Trophoblast cell (in vitro differentiated cells and primary cell): ENCODE measurements around the gene TTC16.

ENCODE experiments used
- DNase-seq, 2 donors: peaks; one replicate each; pipeline ENCODE4 v3.0.0-alpha.2; 2016
- H2AFZ ChIP-seq: 2 replicates; pipeline ENCODE4 v1.6.1; 2013; ENCODE audit warnings: low read length, moderate library complexity, mild to moderate bottlenecking; ENCODE audit not compliant: insufficient read depth, poor library complexity
- H2AK5ac ChIP-seq: 2 replicates; pipeline ENCODE4 v1.6.1; 2013; ENCODE audit warnings: mild to moderate bottlenecking, low read length
- H2BK120ac ChIP-seq: 2 replicates; pipeline ENCODE4 v1.6.1; 2013; ENCODE audit warnings: low read length, mild to moderate bottlenecking, moderate library complexity; ENCODE audit not compliant: insufficient read depth, poor library complexity
- H2BK12ac ChIP-seq: 2 replicates; pipeline ENCODE4 v1.6.1; 2013; ENCODE audit warnings: mild to moderate bottlenecking, low read length, moderate library complexity
- H2BK5ac ChIP-seq: 2 replicates; pipeline ENCODE4 v1.6.1; 2013; ENCODE audit warnings: low read length, low read depth, moderate library complexity, mild to moderate bottlenecking; ENCODE audit not compliant: poor library complexity
- H3K14ac ChIP-seq: 2 replicates; pipeline ENCODE4 v1.6.1; 2013; ENCODE audit warnings: mild to moderate bottlenecking, low read length
- H3K18ac ChIP-seq: 2 replicates; pipeline ENCODE4 v1.6.1; 2013; ENCODE audit warnings: mild to moderate bottlenecking, low read length
- H3K23ac ChIP-seq: 2 replicates; pipeline ENCODE4 v1.6.1; 2013; ENCODE audit warnings: low read length
- H3K27ac ChIP-seq: 2 replicates; pipeline ENCODE4 v1.5.1; 2013; ENCODE audit warnings: low read depth, mild to moderate bottlenecking, inconsistent platforms, low read length, moderate library complexity
- H3K27me3 ChIP-seq: 2 replicates; pipeline ENCODE4 v1.6.1; 2013; ENCODE audit warnings: inconsistent platforms, mild to moderate bottlenecking, low read length, moderate library complexity; ENCODE audit not compliant: insufficient read depth
- H3K36me3 ChIP-seq, 2 experiments: 1 replicate in 1 of 2; 2 replicates in 1 of 2; pipeline ENCODE4 v1.6.1; 2013; ENCODE audit warnings: low read length in 2 of 2, mild to moderate bottlenecking in 2 of 2, moderate library complexity in 1 of 2; ENCODE audit not compliant: insufficient read depth in 2 of 2, control insufficient read depth in 1 of 2
- H3K4ac ChIP-seq: 2 replicates; pipeline ENCODE4 v1.6.1; 2013; ENCODE audit warnings: low read depth, mild to moderate bottlenecking, low read length, moderate library complexity
- H3K4me1 ChIP-seq, 2 experiments: 1 replicate in 1 of 2; 2 replicates in 1 of 2; pipeline ENCODE4 v1.6.1; 2013; ENCODE audit warnings: low read length in 2 of 2, mild to moderate bottlenecking in 2 of 2, moderate library complexity in 1 of 2; ENCODE audit not compliant: insufficient read depth in 2 of 2, control insufficient read depth in 1 of 2
- H3K4me2 ChIP-seq: 2 replicates; pipeline ENCODE4 v1.6.1; 2013; ENCODE audit warnings: inconsistent platforms, mild to moderate bottlenecking, low read length, moderate library complexity
- H3K4me3 ChIP-seq: 2 replicates; pipeline ENCODE4 v1.5.1; 2013; ENCODE audit warnings: mild to moderate bottlenecking, low read depth, low read length, inconsistent platforms
- H3K79me1 ChIP-seq: one replicate; pipeline ENCODE4 v1.6.1; 2013; ENCODE audit warnings: low read length
- H3K79me2 ChIP-seq: 2 replicates; pipeline ENCODE4 v1.6.1; 2013; ENCODE audit warnings: low read length, mild to moderate bottlenecking; ENCODE audit not compliant: control insufficient read depth, insufficient read depth, poor library complexity
- H3K9ac ChIP-seq: 2 replicates; pipeline ENCODE4 v1.6.1; 2013; ENCODE audit warnings: mild to moderate bottlenecking, low read length
- H3K9me3 ChIP-seq: 2 replicates; pipeline ENCODE4 v1.6.1; 2013; ENCODE audit warnings: low read depth, mild to moderate bottlenecking, control low read depth, inconsistent platforms, low read length; ENCODE audit not compliant: insufficient read depth
- H4K12ac ChIP-seq: 2 replicates; pipeline ENCODE4 v1.6.1; 2013; ENCODE audit warnings: low read depth, mild to moderate bottlenecking, low read length, moderate library complexity
- H4K8ac ChIP-seq: 2 replicates; pipeline ENCODE4 v1.6.1; 2013; ENCODE audit warnings: low read depth, mild to moderate bottlenecking, low read length, moderate library complexity
- H4K91ac ChIP-seq: one replicate; pipeline ENCODE4 v1.6.1; 2013; ENCODE audit warnings: low read depth, mild to moderate bottlenecking, low read length, moderate library complexity
- WGBS: extraction: QIAGEN DNeasy Blood & Tissue Kit; methylation state at CpG from one replicate; pipeline ENCODE4 v1.1.7; 2013; ENCODE audit warnings: missing lambda C conversion rate; ENCODE audit not compliant: insufficient read length, insufficient coverage; ENCODE audit errors: extremely low coverage; 5-methylcytosine and 5-hydroxymethylcytosine counted together

Gene TTC16

DNA sequence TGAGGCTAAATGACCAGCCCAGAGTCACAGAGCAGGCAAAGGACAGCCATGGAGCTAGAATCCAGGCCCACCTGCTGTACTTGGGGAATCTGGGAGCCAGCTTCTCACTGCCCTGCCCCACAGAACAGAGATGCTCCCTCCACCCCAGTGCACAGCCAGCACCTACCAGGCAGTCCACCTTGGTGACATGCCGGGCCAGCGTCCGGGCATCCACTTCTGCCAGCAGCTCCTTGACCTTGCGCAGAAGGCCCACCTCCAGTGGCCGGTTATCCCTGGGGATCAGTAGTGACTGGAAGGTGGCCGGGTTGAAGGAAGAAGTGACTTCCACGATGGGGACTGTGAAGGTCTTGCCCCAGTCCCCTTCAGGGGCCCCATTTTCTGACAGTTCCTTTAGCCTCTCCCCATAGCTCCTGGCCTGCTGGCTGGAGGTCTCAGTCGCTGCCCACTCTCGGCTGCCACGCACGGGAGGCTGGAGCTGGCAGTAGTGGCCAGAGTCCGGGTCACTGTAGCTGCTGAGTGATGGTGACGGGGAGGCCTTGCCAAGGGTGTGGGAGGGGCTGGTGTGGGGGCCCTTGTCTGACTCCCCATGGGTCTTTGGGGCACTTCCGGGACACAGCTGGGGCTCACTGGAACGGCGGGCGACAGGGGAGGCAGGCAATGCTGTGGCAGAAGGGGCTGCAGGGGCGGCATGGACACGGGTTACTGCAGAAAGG, 28.7 kb downstream of the TTC16 start:
- Histone ChIP-seq H3K23ac (no peak overlapping the region), H2AK5ac (no peak overlapping the region), H4K91ac (no peak overlapping the region), H3K9me3 (no peaks in the 10 kb centered on the region), H4K12ac (no peak overlapping the region), H3K14ac (no peak overlapping the region), H3K18ac (no peak overlapping the region), H3K79me2 (no peaks in the 10 kb centered on the region), H3K4ac (no peak overlapping the region), H2AFZ (no peak overlapping the region), H3K4me1 (peaks cover 11 to 12% of the 10 kb centered on the region in 2 experiments), H3K4me3 (no peak overlapping the region), H3K27ac (no peak overlapping the region), H3K79me1 (peaks cover 3% of the 10 kb centered on the region), H3K36me3 (no peaks in the 10 kb centered on the region), H3K27me3 (no peaks in the 10 kb centered on the region), H2BK5ac (no peak overlapping the region), H2BK12ac (no peak overlapping the region), H3K4me2 (no peak overlapping the region), H2BK120ac (no peak overlapping the region), H4K8ac (no peak overlapping the region), H3K9ac (no peak overlapping the region)
- WGBS, result no CpG with 5 or more reads among the region's 19 CpGs
- DNase-seq, result no peak

DNA sequence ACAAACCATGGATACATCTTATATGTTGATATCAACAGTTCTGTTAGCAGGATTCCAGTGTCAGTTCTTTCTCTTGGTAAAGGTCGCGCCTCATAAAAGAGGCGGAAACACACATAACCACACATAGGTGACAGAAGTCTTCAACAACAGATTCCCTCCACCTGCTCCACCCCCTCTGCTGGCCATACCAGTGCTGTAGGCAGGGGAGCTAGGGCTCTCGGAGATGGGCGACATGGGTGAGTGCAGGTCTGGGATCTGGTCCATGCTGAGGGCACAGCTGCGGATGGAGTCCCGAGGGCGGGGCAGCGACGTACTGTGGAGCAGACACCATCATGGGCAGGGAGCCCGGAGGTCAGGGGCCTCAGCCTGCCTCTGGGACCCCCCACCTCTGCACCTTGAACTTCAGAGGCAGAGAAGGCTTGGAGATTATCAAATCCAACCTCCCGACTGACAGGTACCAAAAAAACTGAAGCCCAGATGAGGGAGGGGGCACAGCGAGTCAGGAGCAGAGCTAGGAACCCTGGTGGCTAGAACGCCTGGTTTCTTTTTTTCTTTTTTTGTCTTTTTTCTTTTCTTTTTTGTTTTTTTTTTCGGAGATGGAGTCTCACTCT, 31.2 kb downstream of the TTC16 start:
- no peak overlapping the region for H3K14ac ChIP-seq
- H3K4me1 ChIP-seq, result peaks cover 6% of the 10 kb centered on the region in 2 experiments
- H4K12ac ChIP-seq, result no peak overlapping the region
- no peaks in the 10 kb centered on the region for H3K79me2 ChIP-seq
- H4K8ac ChIP-seq, result no peak overlapping the region
- H3K9me3 ChIP-seq, result no peaks in the 10 kb centered on the region
- no peaks in the 10 kb centered on the region for H3K79me1 ChIP-seq
- no peak overlapping the region for H2BK12ac ChIP-seq
- H3K18ac ChIP-seq, result no peak overlapping the region
- WGBS, result no CpG with 5 or more reads among the region's 15 CpGs
- H3K27ac ChIP-seq, result no peak overlapping the region
- H4K91ac ChIP-seq, result no peak overlapping the region
- no peak overlapping the region for H3K23ac ChIP-seq
- H2AFZ ChIP-seq, result no peak overlapping the region
- no peak overlapping the region for H3K4me3 ChIP-seq
- DNase-seq, result no peak
- H2BK5ac ChIP-seq, result no peak overlapping the region
- no peak overlapping the region for H3K4ac ChIP-seq
- H3K9ac ChIP-seq, result no peak overlapping the region
- no peaks in the 10 kb centered on the region for H3K27me3 ChIP-seq
- no peak overlapping the region for H2BK120ac ChIP-seq
- no peak overlapping the region for H3K4me2 ChIP-seq
- H3K36me3 ChIP-seq, result no peaks in the 10 kb centered on the region
- H2AK5ac ChIP-seq, result no peak overlapping the region

DNA sequence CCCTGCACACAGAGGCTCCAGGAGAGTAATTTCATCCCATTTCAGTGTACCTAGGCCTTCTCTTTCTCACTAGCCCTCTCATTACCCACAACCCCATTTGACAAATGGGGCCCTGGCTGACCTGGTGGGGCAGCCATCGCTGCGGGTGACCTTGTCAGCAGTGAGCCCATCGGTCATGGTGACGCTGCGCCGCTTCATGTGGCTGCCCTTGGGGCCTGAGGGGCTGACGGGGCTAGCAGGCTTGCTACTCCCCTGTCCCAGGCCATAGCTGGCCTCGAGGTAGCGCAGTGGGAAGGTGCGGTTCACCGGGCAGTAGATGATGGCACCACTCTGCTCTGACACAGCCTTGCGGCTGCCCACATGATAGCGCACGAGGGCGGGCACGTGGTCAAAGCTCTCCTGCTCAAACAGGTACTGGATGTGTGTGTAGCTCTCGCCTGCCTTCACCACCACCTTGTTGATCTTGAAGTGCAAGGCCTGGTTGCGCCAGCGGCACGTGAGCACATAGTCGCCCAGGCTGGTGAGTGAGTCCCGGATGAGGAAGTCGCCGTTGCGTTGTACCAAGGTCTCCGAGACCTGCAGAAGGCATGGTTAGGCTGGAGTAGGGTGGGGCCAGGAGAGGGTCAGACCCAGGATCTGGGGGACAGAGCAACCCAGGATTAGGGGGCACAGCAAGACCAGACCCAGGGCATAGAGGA, 33.4 kb downstream of the TTC16 start:
- no peaks in the 10 kb centered on the region for H3K36me3 ChIP-seq
- no peak overlapping the region for H2BK120ac ChIP-seq
- no peak overlapping the region for H4K91ac ChIP-seq
- H3K4ac ChIP-seq, result no peak overlapping the region
- H2AFZ ChIP-seq, result no peak overlapping the region
- no peak overlapping the region for H3K9ac ChIP-seq
- H4K8ac ChIP-seq, result no peak overlapping the region
- no peak overlapping the region for H3K4me2 ChIP-seq
- H3K27me3 ChIP-seq, result peaks cover 13% of the 10 kb centered on the region
- no peaks in the 10 kb centered on the region for H3K9me3 ChIP-seq
- no peak overlapping the region for H3K14ac ChIP-seq
- H3K18ac ChIP-seq, result no peak overlapping the region
- no peaks in the 10 kb centered on the region for H3K79me1 ChIP-seq
- H4K12ac ChIP-seq, result no peak overlapping the region
- peaks cover 0 to under 1% of the 10 kb centered on the region in 2 experiments for H3K4me1 ChIP-seq
- no peak overlapping the region for H3K27ac ChIP-seq
- no peak overlapping the region for H2BK12ac ChIP-seq
- no peak overlapping the region for H3K23ac ChIP-seq
- H3K4me3 ChIP-seq, result no peak overlapping the region
- no peak overlapping the region for H2AK5ac ChIP-seq
- no peaks in the 10 kb centered on the region for H3K79me2 ChIP-seq
- no peak for DNase-seq
- H2BK5ac ChIP-seq, result no peak overlapping the region
- WGBS, result no CpG with 5 or more reads among the region's 26 CpGs

DNA sequence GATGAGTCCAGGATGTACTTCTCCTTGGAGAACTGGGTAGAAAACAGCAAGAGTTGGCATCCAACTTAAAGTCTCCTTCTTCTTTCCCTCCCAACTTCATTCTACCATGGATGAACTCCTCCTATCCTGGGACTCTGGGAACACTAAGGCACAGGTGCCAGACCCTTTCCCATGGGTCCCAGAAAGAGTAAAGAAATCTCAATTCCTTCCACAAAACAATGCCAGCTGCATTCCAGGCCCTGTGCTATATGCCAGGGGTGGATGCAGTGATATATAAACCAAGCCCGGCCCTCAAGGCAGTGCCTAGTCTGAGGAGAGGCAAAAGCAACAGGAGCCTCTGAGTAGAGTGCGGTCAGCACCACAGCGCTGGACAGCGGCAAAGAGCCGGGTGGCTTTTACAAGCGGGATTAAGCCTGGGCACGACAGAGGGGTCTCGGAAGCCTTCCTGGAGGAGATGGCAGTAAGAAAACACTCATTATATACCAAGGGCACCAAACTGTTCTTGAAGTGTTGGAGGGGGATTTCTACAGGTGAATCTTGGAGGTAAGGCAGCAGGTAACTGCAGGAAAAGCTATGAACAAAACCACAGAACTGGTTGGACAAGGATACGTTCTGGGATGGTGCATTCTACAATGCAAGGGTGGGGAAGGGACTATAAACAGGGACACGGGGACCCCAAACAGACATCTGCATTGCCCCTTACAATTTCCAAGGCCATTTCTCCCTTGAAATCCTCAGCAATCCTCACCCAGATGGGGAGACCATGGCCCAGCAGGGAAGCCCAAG, 35.6 kb downstream of the TTC16 start:
- no peak overlapping the region for H2BK5ac ChIP-seq
- H3K9me3 ChIP-seq, result no peaks in the 10 kb centered on the region
- no peak overlapping the region for H4K8ac ChIP-seq
- H3K14ac ChIP-seq, result no peak overlapping the region
- H3K23ac ChIP-seq, result no peak overlapping the region
- H3K79me1 ChIP-seq, result no peaks in the 10 kb centered on the region
- no peaks in the 10 kb centered on the region for H3K36me3 ChIP-seq
- peaks cover 29% of the 10 kb centered on the region for H3K27me3 ChIP-seq
- DNase-seq, result peak in 1 of 2 donors; percentile 53
- H4K91ac ChIP-seq, result no peak overlapping the region
- no CpG with 5 or more reads among the region's 10 CpGs for WGBS
- H3K18ac ChIP-seq, result no peak overlapping the region
- H4K12ac ChIP-seq, result no peak overlapping the region
- H3K4me3 ChIP-seq, result no peak overlapping the region
- no peak overlapping the region for H3K9ac ChIP-seq
- peaks cover 0 to 3% of the 10 kb centered on the region in 2 experiments for H3K4me1 ChIP-seq
- H3K4me2 ChIP-seq, result no peak overlapping the region
- no peak overlapping the region for H2BK12ac ChIP-seq
- no peak overlapping the region for H3K27ac ChIP-seq
- no peak overlapping the region for H2AK5ac ChIP-seq
- no peak overlapping the region for H2AFZ ChIP-seq
- no peak overlapping the region for H3K4ac ChIP-seq
- H3K79me2 ChIP-seq, result no peaks in the 10 kb centered on the region
- no peak overlapping the region for H2BK120ac ChIP-seq
